K562 treated with DMSO at 1 percent for 12 hours (cell line): ENCODE measurements around the gene ITGA5. TPM values are rescaled to one million over a fixed set of nuclear protein-coding genes. Genes with fewer than 3 reads are reported as not detected.

Experiments
- total RNA-seq: library from RNA; unstranded; fragments of 300-600 nt; gene quantifications from 2 replicates; pipeline ENCODE4 v1.2.3, GENCODE V29; 2022; ENCODE audit not compliant: insufficient read depth

The ITGA5 gene
- 41.8 and 96.9 TPM in 2 replicates for total RNA-seq

DNA sequence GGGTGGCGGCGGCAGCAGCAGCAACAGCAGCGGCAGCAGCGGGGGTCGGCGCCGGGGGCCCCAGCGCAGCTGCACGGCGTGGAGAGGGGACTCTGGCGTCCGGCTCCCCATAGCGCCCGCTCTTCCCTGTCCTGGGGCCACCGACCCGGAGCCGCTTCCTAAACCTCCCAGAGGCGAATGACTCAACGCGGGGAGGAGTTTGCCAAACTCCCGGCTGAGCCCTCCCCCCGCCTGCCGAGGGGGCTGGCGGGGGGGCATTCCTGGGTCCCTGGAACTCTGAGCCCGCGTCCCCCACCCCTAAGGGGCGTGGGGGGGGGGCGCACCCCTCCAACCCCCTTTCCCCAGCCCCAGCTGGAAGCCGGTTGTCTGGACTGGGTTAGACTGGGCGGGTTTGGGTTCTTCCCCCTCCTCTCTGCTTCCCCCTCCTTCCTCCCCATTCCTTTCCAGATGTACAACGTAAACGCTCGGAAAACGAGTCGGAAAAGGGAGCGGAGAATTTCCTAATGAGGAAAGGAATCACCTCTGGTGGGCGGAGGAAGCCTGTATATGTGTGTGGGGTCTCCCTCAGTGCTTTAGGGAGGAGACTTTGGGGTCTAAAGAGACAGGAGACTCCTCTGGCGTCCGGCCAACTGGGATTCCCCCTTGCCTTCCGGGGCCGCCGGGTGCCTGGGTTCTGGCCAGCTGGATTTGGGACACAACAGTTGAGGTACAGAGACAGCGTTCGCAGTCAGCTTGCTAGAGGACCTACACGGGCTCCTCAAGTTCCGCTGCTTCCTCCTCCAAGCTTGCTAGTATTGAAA, at the start of gene ITGA5:
Gene ITGA5 (minus strand): TSS at position 179 of the 800 bp plus-strand sequence. CDS start 68 bp downstream, at position 111.

DNA sequence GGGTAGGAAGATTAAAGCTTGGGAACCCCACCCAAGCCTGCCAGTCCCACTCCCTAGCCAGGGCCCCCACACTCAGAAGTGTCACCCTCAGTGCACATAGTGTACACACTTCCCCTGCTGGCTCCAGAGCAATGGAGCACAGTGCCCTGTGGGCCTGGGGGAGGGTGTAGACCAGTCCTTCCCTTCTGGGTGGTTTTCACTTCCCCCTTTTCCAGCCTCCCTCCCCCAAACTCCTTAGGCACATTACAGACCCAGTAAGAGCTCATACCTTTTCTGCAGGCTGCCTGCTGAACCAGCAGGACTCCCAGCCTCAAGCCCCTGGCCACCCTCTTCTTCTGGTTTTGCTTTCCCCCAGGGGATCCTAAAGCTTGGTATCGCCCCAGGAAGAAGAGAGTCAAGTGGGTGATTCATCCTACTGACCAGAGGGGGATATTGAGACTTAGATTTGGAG, 34.5 kb downstream of the ITGA5 start, which contains the start of gene ZNF385A:
Gene ZNF385A (minus strand): TSS at position 143 of the 451 bp plus-strand sequence. CDS start 219 bp downstream, outside the sequence.

GRCh38 chr12:54364413-54364812, 54.7 kb downstream of the ITGA5 start, which contains the start of gene GPR84:
Gene GPR84, minus strand, starts transcription at chr12:54364486. Its CDS starts 635 bp downstream, at chr12:54363851.

Other genes with a start within 250 kb of the ITGA5 start
- gene SMUG1, start 230.3 kb downstream of the ITGA5 start, total RNA-seq, result 33.0 and 42.8 TPM in 2 replicates
- gene CBX5, start 139.1 kb downstream of the ITGA5 start, total RNA-seq, result 8.6 and 39.5 TPM in 2 replicates
- 1,247 and 2,227 TPM in 2 replicates for gene HNRNPA1, start 138.5 kb downstream of the ITGA5 start, total RNA-seq
- 125 and 136 TPM in 2 replicates for gene NFE2, start 118.3 kb downstream of the ITGA5 start, total RNA-seq
- 129 and 197 TPM in 2 replicates for gene COPZ1, start 94.1 kb downstream of the ITGA5 start, total RNA-seq
- gene GPR84, start 54.8 kb downstream of the ITGA5 start, total RNA-seq, result not detected in 2 replicates
- 21.8 and 45.3 TPM in 2 replicates for gene ZNF385A, start 34.5 kb downstream of the ITGA5 start, total RNA-seq
- 246 and 263 TPM in 2 replicates for gene GTSF1, start 54.3 kb upstream of the ITGA5 start, total RNA-seq
- 22.7 and 49.2 TPM in 2 replicates for gene NCKAP1L, start 78.5 kb upstream of the ITGA5 start, total RNA-seq
- 1.8 and 3.5 TPM in 2 replicates for gene PDE1B, start 130.3 kb upstream of the ITGA5 start, total RNA-seq
- gene PPP1R1A, start 169.4 kb upstream of the ITGA5 start, total RNA-seq, result not detected in 2 replicates
- not detected in 2 replicates for gene LACRT, start 215.6 kb upstream of the ITGA5 start, total RNA-seq
- not detected in 2 replicates for gene DCD, start 229.1 kb upstream of the ITGA5 start, total RNA-seq